ENCODE data around the gene HORMAD1.
"Not testable (repeated sequence)": the region's sequence is repeated elsewhere in the genome, so short reads cannot be mapped to it uniquely, and the experiment has no call there.

The HORMAD1 gene

DNA sequence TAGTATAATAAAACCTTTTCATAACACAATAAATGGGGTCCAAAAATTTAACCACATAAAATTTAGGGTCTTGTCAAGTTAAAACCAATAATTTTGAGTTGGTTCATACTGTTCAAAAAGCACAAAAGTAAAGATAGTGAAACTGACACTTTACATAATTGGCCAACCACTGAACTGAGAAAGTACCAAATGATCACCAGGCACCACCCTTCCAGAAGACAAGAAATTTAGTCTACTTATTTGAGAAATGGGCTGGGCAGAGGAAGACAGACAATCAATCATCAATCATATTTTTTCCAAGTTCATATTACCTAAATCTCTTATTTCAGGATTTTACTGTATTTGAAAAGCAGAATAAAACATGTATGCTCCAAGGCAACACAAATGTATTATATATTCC, 17.3 kb downstream of the HORMAD1 start:
- DNase-seq (ENCODE audit: low read depth in 3 of 3, low spot score in 1 of 3): no peak

- peak; percentile 62 to 77 (median 74) for DNase-seq (ENCODE audit: low read depth in 3 of 3, low spot score in 1 of 3)
Measured at GRCh38 chr1:150696995-150697927, 23.4 kb downstream of the HORMAD1 start, which contains the start of gene GOLPH3L. Gene GOLPH3L, minus strand, starts transcription at chr1:150697154. Its CDS starts 2,316 bp downstream, at chr1:150694838.

DNA sequence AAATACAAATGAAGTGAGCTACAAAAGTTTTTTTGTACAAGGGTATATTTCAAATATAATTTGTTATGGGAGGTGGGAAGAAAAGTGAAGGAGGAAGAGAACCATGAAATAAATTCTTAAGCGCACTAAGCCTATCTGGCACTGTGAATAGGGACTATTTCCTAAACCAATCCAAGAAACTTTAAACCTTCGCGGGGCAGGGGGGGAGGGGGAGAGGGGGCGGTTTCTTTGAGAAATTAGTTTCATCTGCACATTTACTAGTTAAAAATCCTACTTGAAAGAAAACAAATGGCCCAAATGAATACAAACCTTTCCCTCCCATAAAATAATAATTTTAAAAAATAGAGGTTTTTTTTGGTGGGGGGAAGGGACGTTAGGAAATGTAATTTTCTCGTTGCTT, 24.1 kb downstream of the HORMAD1 start:
- DNase-seq (ENCODE audit: low read depth in 3 of 3, low spot score in 1 of 3): no peak

GRCh38 chr1:150696162-150696561, 24.5 kb downstream of the HORMAD1 start:
- no peak for DNase-seq (ENCODE audit: low read depth in 3 of 3, low spot score in 1 of 3)

DNA sequence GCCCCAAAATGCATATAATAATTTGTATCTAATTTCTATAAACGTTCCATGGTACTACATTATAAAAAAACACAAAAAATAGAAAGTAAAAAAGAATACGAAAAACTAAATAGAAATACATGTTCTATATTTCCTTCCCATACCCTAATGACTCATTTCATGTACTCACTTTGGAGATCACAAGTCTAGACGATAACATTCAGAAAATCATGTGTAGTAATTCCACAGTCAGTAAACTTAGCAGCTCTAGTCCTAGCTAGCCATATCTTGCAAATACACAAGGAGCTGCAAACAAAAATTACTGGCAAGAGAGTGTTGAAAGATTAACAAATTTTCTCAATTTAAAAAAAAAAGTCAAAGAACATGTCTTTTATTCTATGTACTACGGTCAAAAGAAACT, 25.1 kb downstream of the HORMAD1 start:
- DNase-seq (ENCODE audit: low read depth in 3 of 3, low spot score in 1 of 3): no peak

GRCh38 chr1:150692720-150693119, 28.0 kb downstream of the HORMAD1 start:
- DNase-seq (ENCODE audit: low read depth in 3 of 3, low spot score in 1 of 3): no peak

- DNase-seq (ENCODE audit: low read depth in 3 of 3, low spot score in 1 of 3): no peak
Measured at GRCh38 chr1:150688763-150689162, 31.9 kb downstream of the HORMAD1 start.

DNA sequence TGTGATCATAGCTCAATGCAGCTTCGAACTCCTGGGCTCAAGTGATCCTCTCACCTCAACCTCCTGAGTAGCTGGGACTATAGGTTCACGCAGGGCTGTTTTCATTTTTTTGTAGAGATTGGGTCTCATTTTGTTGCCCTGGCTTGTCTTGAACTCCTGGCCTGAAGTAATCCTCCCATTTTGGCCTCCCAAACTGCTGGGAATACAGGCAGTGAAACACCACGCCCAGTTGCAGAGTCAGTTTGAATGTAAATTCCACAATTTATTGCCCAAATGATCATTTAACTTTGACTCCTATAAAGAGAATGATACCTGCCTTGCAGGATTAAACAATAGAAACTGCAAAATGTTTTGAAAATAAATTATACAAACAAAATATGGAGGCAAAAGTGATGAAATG, 34.4 kb downstream of the HORMAD1 start:
- no peak for DNase-seq (ENCODE audit: low read depth in 3 of 3, low spot score in 1 of 3)

DNA sequence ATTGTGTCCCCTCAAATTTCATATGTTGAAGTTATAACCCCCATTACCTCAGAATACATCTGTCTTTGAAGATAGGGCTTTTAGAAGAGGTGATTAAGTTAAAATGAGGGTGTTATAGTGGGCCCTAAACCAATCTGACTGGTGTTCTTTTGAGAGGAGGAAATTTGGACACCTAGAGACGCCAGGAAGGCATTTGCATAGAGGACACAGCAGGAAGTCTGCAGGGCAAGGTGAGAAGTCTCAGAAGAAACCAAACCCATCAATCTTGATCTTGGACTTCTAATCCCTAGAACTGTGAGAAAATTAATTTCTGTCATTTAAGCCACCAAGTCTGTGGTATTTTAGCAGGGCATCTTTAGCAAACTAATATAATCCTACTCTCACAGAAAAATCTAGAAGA, 36.8 kb downstream of the HORMAD1 start:
- DNase-seq (ENCODE audit: low read depth in 3 of 3, low spot score in 1 of 3): no peak

DNA sequence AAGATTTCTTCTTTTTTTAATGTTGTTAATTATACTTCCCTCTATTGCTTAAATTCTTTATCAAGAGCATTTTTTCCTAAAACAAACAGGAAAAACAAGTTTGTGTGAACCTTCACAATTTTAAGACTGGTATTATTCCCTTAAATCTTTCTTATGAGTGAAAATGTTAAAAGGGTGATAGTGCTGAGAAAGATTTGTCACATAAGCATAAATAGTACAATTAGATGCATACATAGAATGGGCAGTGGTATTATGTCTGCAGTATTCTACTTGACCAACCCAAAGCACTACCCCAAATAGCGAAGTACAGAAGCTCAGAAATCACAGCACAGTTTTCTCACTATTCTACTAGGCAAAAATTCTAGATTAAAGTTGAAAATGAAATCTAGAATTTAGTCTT, 41.7 kb downstream of the HORMAD1 start:
- no peak for DNase-seq (ENCODE audit: low read depth in 3 of 3, low spot score in 1 of 3)

DNA sequence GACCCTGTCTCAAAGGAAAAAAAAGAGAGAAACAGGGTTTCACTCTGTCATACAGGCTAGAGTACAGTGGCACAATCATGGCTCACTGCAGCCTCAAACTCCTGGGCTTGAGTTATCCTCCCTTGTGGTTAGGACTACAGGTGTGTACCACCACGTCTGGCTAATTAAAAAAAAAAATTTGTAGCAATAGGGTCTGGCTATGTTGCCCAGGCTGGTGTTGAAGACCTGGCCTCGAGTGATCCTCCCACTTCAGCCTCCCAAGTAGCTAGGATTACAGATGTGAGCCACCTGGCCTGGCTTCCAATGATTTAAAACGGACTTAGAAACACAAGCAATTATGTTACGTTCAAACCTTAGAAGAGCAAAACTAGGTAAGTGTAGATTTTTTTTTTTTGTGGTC, 45.8 kb downstream of the HORMAD1 start:
- DNase-seq (ENCODE audit: low read depth in 3 of 3, low spot score in 1 of 3): no peak

DNA sequence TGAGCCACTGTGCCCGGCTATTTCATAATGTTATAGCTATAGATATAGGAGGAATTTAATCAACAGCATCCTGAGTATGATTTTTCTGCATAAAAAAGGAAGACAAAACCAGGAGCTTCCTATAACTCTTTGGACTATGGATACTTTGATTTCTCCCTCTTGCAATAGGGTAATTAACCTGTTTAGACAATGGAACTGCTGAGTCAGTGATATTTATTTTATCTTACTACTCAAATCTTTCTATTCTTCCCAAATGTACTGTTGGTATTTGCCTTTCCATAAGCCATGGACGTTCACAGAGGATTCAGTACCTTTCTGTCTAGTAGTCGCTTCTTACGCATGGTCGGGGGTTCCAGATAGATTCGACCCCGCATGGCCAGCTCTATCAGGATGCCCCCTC, 57.4 kb downstream of the HORMAD1 start:
- no peak for DNase-seq (ENCODE audit: low read depth in 3 of 3, low spot score in 1 of 3)

- no peak for DNase-seq (ENCODE audit: low read depth in 3 of 3, low spot score in 1 of 3)
Measured at GRCh38 chr1:150662811-150663210, 57.9 kb downstream of the HORMAD1 start.

DNA sequence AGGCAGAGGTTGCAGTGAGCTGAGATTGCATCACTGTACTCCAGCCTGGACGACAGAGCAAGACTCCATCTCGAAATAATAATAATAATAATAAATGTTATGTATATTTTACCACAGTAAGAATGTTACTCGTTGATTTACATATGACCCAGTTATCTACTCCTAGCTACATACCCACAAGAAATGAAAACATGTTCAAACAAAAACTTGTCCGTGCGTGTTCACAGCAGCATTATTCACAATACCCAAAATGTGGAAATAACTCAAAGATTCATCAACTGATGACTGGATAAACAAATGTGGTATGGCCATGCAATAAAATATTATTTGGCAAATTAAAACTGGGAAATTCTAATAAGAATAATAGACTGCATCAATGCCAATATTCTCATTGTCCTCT, 59.5 kb downstream of the HORMAD1 start:
- DNase-seq (ENCODE audit: low read depth in 3 of 3, low spot score in 1 of 3): no peak

GRCh38 chr1:150660584-150660983, 60.1 kb downstream of the HORMAD1 start:
- DNase-seq (ENCODE audit: low read depth in 3 of 3, low spot score in 1 of 3): no peak

DNA sequence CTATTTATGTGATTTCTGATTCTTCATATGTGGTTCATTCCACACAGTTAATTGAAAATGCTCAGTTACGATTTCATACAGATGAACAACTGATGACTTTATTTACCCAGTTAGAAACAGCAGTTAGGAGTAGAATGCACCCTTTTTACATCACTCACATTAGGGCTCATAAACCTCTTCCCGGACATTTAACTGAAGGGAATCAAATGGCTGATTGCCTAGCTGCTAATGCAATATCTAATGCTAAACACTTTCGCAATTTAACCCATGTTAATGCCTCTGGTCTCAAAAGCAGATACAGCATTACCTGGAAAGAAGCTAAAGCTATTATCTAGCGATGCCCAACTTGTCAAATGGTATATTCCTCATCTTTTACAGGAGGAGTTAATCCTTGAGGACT, 63.6 kb downstream of the HORMAD1 start:
- not testable (repeated sequence) for DNase-seq (ENCODE audit: low read depth in 3 of 3, low spot score in 1 of 3)

- not testable (repeated sequence) for DNase-seq (ENCODE audit: low read depth in 3 of 3, low spot score in 1 of 3)
Measured at GRCh38 chr1:150654635-150655034, 66.1 kb downstream of the HORMAD1 start.

DNA sequence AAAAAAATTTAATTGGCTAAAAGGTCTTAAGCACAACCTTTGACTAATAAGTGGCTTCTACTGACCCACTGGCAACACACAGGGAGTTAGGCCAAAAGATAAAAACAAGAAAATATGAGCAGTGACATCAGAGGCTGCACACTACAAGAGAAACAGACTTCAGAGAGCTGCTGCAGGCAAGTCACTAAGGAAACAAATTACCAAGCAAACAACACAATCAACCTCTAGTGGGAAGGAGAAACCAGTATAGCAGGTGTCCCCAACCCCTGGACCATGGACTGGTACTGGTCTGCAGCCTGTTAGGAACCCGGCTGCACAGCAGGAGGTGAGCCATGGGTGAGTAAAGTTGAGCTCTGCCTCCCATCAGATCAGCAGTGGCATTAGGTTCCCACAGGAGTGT, 70.5 kb downstream of the HORMAD1 start:
- no peak for DNase-seq (ENCODE audit: low read depth in 3 of 3, low spot score in 1 of 3)

- DNase-seq (ENCODE audit: low read depth in 3 of 3, low spot score in 1 of 3): no peak
Measured at GRCh38 chr1:150649441-150650075, 71.1 kb downstream of the HORMAD1 start.

Data from stimulated activated CD4-positive, alpha-beta T cell treated with anti-CD3 and anti-CD28 coated beads, TNF-alpha, amount 100 ng/mL, for 1 hour (primary cell).